ENCODE measurements around the gene DUOXA2. TPM values are rescaled to one million over a fixed set of nuclear protein-coding genes. Genes with fewer than 3 reads are reported as not detected.

DUOXA2 gene
- polyA plus RNA-seq, 2 of the 4 experiments (the other 2 are of a cell fraction): not detected

DNA sequence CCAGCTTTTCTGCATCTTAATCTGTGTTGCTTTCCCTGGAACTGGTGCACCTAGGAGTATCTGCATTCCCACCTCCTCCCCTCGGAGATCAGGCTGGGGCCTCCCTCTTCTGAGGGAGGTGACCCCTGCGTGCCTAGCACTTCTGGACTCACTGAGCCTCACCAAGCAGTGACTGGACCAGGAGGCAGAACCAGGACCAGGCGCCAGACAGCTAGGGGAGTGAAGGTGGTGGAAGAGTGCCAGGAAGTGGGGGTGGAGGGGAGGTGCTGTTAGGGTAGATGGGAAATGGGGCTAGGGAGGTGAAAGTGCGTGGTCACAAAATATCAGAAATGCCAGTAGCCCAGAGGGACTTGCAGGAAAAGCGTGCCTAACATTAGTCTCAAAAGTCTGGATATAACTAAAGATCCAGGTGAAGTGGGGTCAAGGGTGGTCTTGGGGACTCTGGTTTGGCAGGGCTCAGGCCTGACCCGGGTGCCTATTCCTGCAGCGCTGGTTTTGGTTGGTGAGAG, 1.2 kb downstream of the DUOXA2 start:
- H3K4me2 ChIP-seq: no peak overlapping the region
- CTCF ChIA-PET: interaction anchor here (0.8 to 2.2 kb wide), 6 partner anchors 11 to 147 kb away, joined by 3 to 5 read pairs (median 3); no protein-coding TSS in a partner anchor
- POLR2A ChIA-PET: no interaction called here
- 55% methylated on average over 7 of the region's 7 CpGs for WGBS (ENCODE audit: missing lambda C conversion rate)
- ATAC-seq: no peak
- no peaks in the 10 kb centered on the region for H3K9me3 ChIP-seq
- FAIRE-seq: no peak
- no peaks in the 10 kb centered on the region for H3K4me1 ChIP-seq
- H3K27ac ChIP-seq: no peak overlapping the region
- no peak for DNase-seq (ENCODE audit: low read depth in 1 of 2, low spot score in 1 of 2)
- H3K4me3 ChIP-seq: no peak overlapping the region
- no peak for TF ChIP-seq TFCP2L1 (CRISPR knock-in tag; IDR thresholded peaks at IDR 0.05)
- TF ChIP-seq, protein P1, sequence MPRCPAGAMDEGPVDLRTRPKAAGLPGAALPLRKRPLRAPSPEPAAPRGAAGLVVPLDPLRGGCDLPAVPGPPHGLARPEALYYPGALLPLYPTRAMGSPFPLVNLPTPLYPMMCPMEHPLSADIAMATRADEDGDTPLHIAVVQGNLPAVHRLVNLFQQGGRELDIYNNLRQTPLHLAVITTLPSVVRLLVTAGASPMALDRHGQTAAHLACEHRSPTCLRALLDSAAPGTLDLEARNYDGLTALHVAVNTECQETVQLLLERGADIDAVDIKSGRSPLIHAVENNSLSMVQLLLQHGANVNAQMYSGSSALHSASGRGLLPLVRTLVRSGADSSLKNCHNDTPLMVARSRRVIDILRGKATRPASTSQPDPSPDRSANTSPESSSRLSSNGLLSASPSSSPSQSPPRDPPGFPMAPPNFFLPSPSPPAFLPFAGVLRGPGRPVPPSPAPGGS (IDR thresholded peaks at IDR 0.05): no peak
- no peak for TF ChIP-seq GATA3 (IDR thresholded peaks at IDR 0.05; ENCODE audit: borderline replicate concordance)
- TF ChIP-seq RNF2 (IDR thresholded peaks at IDR 0.05; ENCODE audit: borderline replicate concordance, low read depth): no peak
- TF ChIP-seq KDM5A (IDR thresholded peaks at IDR 0.05): no peak
- no peak for TF ChIP-seq EHMT2 (IDR thresholded peaks at IDR 0.05; ENCODE audit: low read depth)
- no peak for TF ChIP-seq MAX (IDR thresholded peaks at IDR 0.05)
- TF ChIP-seq POLR2AphosphoS2 (conservative IDR thresholded peaks at IDR 0.05; ENCODE audit: low read length): no peak
- no peak for TF ChIP-seq FOSB (CRISPR knock-in tag; IDR thresholded peaks at IDR 0.05)

GRCh38 chr15:45116006-45116481, 1.9 kb downstream of the DUOXA2 start:
- ChIA-PET POLR2A (no interaction called here), CTCF (interaction anchor here (0.7 to 1.2 kb wide), 2 partner anchors 10 to 55 kb away, joined by 3 read pairs; no protein-coding TSS in a partner anchor)
- H3K4me2 ChIP-seq: no peak overlapping the region
- ATAC-seq (no peak), DNase-seq (ENCODE audit: low read depth in 1 of 2, low spot score in 1 of 2) (no peak), FAIRE-seq (no peak)
- H3K9me3 ChIP-seq: no peaks in the 10 kb centered on the region
- no peaks in the 10 kb centered on the region for H3K4me1 ChIP-seq
- 70% methylated on average over 13 of the region's 19 CpGs for WGBS (ENCODE audit: missing lambda C conversion rate)
- TF ChIP-seq FOSL2 (IDR thresholded peaks at IDR 0.05): no peak
- no peak for TF ChIP-seq FOSL2 (CRISPR knock-in tag; IDR thresholded peaks at IDR 0.05)
- TF ChIP-seq KDM5A (IDR thresholded peaks at IDR 0.05): no peak
- no peak for TF ChIP-seq MAFK (IDR thresholded peaks at IDR 0.05; ENCODE audit: partially characterized antibody)
- no peak for TF ChIP-seq JUN (IDR thresholded peaks at IDR 0.05)
- no peak overlapping the region for H3K27ac ChIP-seq
- H3K4me3 ChIP-seq: no peak overlapping the region

DNA sequence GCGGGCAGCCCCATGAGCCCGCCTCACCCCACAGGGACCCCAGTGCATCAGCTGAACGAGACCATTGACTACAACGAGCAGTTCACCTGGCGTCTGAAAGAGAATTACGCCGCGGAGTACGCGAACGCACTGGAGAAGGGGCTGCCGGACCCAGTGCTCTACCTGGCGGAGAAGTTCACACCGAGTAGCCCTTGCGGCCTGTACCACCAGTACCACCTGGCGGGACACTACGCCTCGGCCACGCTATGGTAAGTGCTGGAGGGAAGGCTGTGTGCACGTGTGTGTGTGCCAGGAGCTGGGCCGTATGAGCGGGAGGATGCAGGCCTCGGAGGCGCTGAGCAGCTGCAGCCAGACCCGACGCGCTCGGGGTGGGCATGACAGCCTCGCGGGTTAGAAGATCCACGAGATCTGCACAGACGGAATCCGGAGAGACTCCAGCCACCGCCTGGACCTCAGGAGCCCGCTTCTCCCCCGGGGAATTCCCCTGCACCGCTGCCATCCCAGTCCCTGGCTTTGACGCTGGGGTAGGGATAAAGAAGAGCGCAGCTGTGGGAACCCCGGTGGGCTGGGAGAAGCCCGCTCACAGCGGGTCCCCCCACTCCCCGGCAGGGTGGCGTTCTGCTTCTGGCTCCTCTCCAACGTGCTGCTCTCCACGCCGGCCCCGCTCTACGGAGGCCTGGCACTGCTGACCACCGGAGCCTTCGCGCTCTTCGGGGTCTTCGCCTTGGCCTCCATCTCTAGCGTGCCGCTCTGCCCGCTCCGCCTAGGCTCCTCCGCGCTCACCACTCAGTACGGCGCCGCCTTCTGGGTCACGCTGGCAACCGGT, 2.6 kb downstream of the DUOXA2 start:
- FAIRE-seq: no peak
- ATAC-seq: no peak
- ChIA-PET POLR2A (no interaction called here), CTCF (interaction anchor here (0.7 to 2.2 kb wide), 2 partner anchors 10 to 11 kb away, joined by 3 to 11 read pairs; no protein-coding TSS in a partner anchor)
- DNase-seq (ENCODE audit: low read depth in 1 of 2, low spot score in 1 of 2): no peak
- Histone ChIP-seq H3K4me2 (no peak overlapping the region), H3K4me3 (no peak overlapping the region), H3K27ac (no peak overlapping the region), H3K4me1 (peaks cover 5% of the 10 kb centered on the region), H3K9me3 (no peaks in the 10 kb centered on the region)
- WGBS (ENCODE audit: missing lambda C conversion rate): 81% methylated on average over 52 of the region's 65 CpGs
- TF ChIP-seq MAX (IDR thresholded peaks at IDR 0.05): no peak
- TF ChIP-seq SREBF2 (IDR thresholded peaks at IDR 0.05): no peak
- no peak for TF ChIP-seq NR3C1 (IDR thresholded peaks at IDR 0.05)
- no peak for TF ChIP-seq MAZ (IDR thresholded peaks at IDR 0.05; ENCODE audit: borderline replicate concordance, low read depth, low read length)
- TF ChIP-seq TFCP2L1 (CRISPR knock-in tag; IDR thresholded peaks at IDR 0.05): no peak
- no peak for TF ChIP-seq ATOH8 (CRISPR knock-in tag; IDR thresholded peaks at IDR 0.05; ENCODE audit: low read depth)
- TF ChIP-seq RARB (CRISPR knock-in tag; IDR thresholded peaks at IDR 0.05): no peak
- no peak for TF ChIP-seq PHF8 (IDR thresholded peaks at IDR 0.05; ENCODE audit: borderline replicate concordance, low read depth)
- no peak for TF ChIP-seq ESRRA (IDR thresholded peaks at IDR 0.05; ENCODE audit: borderline replicate concordance, low read length)
- no peak for TF ChIP-seq GATA3 (IDR thresholded peaks at IDR 0.05; ENCODE audit: borderline replicate concordance)
- TF ChIP-seq PBX3 (IDR thresholded peaks at IDR 0.05): no peak
- no peak for TF ChIP-seq HDAC2 (IDR thresholded peaks at IDR 0.05)
- no peak for TF ChIP-seq ZFP36 (IDR thresholded peaks at IDR 0.05; ENCODE audit: borderline replicate concordance, partially characterized antibody)
